SIG-M5 treated with dmso at 0.1 percent for 504 hours (cell line): ENCODE data around the gene C1orf198.
A peak's percentile ranks its signal among the peaks of the same experiment; 100 is the strongest.

Experiments used
- DNase-seq: peaks from one replicate; lab custom pipeline; 2025; ENCODE audit not compliant: unreplicated experiment; lab: John Stamatoyannopoulos, UW

Gene C1orf198

DNA sequence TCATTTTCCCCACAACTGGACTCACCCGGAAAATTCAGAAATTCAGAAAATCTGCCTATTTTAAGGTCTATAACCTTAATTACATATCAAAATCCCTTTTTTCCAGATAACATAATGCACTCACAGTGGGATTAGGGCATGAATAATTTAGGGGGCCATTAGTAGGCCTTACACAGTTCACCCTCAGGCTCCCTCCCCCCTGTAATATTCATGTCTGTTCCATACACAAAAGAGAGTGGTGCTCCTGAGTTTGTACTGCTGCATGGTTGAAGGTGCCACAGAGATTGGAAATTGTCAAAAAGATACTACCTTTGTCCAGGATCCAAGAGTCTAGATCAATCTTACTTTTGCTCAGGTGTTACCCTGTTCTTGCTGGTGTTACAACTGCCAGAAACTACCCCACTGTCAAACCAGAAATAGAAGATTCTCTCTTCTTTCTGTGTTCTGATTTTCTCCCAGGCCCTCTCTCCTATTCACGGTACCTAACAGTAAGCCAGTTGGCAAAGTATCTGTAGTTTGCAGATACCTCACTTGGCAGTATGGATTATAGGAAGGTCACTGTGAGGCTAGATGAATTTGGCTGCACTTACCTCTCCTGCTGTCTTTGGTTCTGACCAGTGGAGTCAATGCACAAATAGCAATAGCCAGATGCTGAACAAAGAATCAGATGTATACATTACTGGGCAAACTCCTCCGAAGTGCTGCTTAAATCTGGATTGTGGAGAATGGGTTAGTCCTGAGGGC is 53.2 kb downstream of the C1orf198 start:
- DNase-seq: no peak

- no peak for DNase-seq
Measured at GRCh38 chr1:230812568-230812967, 55.8 kb downstream of the C1orf198 start.

GRCh38 chr1:230809256-230809990 is 58.9 kb downstream of the C1orf198 start:
- no peak for DNase-seq

- no peak for DNase-seq
Measured at GRCh38 chr1:230808281-230808872, 59.9 kb downstream of the C1orf198 start.

DNA sequence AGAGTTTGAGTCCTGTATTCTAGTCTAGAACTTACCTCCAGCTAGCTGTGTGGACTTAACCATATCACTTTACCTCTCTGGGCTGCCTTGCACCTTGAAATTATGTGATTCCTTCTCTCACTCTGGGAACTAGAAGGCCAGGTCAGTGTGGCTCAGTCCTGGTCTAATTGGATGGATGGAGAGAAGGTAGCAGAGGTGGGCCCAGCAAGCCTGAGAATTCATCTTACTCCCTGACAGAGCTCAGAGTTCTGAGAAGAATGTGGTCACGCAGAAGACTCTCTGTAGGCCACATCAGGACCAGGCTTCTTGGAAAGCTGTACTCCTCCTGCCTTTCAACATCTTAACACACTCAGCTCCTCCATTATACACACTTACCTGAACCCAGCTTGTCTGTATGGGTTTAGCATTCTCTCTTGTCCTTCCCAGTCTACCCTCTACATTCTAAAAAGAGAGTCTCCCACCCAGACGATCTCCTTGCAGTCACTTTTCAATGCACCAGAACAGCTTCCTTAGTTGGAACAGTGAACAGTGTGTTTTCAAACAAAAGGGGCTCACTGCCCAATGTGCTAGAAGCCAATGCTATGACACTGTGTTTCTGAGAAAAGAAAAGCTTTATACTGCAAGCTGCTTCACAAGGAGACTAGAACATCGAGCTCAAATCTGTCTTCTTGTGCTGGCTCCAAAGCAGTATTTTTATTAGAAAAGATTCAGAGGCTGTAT is 60.6 kb downstream of the C1orf198 start:
- DNase-seq: no peak

GRCh38 chr1:230807029-230807428 is 61.3 kb downstream of the C1orf198 start:
- DNase-seq: no peak

DNA sequence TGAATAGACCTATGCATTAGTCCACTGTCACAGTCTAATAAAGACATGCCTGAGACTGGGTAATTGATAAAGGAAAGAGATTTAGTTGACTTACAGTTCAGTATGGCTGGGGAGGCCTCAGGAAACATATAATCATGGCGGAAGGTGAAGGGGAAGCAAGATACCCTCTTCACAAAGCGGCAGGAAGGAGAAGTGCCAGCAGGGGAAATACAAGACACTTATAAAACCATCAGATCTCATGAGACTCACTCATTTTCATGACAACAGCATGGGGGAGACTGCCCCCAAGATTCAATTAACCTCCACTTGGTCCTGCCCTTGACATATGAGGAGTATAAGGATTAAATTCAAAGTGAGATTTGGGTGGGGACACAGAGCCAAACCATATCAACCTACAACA is 61.8 kb downstream of the C1orf198 start:
- no peak for DNase-seq

- DNase-seq: no peak
Measured at GRCh38 chr1:230804396-230804795, 63.9 kb downstream of the C1orf198 start.

- no peak for DNase-seq
Measured at GRCh38 chr1:230800891-230801840, 67.2 kb downstream of the C1orf198 start.

DNA sequence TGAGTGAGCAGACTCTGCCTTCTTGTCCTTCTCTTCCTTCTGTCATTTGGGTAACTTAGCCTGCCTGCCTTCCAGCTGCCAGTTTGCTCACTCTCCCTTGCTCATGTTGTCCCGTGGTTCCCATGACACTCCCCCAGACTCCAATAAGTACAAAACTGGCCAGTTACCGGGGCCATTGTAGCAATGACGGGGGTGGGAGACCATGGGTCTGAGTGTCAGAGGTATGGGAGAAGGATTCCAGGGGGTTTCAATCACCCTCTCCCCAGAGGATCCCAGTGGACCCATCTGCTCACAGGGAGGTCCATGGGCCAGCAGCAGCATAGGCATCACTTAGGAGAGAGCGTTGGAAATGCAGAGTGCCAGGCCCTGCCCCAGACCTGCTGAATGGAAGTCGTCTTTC is 69.8 kb downstream of the C1orf198 start:
- no peak for DNase-seq

DNA sequence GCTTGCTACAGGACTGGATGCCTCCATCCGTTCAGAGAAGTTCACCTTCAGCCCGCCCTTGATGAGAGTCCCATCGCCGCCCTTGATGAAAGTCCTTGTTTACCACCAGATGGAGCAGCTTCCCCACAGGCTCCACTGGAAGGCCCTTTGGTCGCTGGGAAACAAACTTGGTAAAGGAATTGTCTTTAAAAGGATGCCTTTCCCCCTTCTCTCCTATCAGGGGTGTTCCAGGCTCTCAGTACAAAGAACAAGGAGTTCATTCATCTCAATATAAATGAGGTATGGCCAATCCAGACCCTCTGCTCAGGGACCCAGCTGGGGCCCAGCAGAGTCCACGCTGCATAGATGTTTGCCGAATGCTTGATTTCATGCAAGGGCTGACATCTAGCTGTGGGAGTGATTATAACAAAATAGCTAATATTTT is 70.4 kb downstream of the C1orf198 start:
- DNase-seq: peak; percentile 70

GRCh38 chr1:230797376-230797920 is 70.9 kb downstream of the C1orf198 start:
- no peak for DNase-seq

- no peak for DNase-seq
Measured at GRCh38 chr1:230796626-230797025, 71.7 kb downstream of the C1orf198 start.

- DNase-seq: no peak
Measured at GRCh38 chr1:230794871-230795605, 73.3 kb downstream of the C1orf198 start.

- no peak for DNase-seq
Measured at GRCh38 chr1:230794431-230794830, 73.9 kb downstream of the C1orf198 start.

- DNase-seq: no peak
Measured at GRCh38 chr1:230793463-230793745, 74.9 kb downstream of the C1orf198 start.

DNA sequence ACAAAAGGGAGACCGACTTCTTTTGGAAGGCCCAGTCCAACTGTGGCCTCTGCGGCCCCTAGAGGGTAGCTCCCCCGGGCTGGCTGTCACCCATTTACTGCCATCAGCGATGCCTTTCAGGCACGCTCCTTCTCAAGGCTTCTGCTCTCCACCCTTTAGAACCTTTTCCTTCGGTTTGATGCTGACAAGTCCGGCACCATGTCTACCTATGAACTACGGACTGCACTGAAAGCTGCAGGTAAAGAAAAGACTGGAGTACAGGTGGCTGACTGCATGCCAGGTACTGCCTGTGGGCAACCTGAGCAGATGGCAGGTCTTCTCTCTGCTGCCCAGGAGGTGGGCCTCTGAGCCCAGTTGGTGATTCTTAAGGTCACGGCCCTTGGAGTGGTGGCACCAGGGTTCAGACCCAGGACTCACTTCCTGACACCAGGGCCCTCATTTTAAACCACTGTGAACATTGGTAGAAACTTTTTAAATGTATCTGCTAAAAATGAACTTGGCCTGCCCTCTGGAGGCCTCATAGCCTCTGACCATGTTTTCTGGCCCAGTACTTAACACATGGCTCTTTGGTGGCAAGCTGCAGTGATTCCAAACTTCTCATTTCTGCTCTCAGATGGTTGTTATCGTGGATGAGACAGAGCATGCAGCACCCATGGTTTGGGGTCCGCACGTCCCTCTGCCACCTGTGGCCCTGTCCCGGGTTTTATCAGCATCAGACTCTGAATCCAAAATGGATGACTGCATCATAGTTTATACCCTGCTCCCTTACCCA is 75.4 kb downstream of the C1orf198 start:
- DNase-seq: no peak

DNA sequence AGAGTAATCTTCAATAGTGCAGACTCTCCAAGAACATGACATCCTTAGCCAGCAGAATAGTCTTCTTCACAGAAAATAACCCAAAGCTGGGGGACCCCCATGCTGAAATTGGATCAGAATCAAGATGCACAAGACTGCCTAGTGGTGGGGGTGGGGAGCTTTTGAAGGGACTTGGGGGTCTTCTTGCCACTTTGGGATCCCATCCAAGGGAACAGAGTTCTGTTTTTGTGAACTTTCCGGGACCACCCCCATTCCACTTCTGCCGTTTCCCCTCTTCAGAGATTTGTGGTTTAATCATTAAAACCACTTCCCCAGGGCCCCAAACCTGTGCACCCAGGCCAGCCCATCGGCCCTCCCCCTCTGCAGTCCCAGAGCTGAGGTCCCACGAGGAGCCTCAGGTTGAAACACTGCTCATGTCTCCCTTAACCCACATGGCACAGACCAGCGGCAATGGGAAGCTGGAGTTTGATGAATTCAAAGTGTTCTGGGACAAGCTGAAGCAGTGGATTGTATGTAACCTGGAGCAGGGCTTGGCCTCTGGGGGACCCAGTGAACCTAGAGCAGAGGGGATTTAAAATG is 76.2 kb downstream of the C1orf198 start:
- no peak for DNase-seq

GRCh38 chr1:230790026-230790425 is 78.3 kb downstream of the C1orf198 start:
- no peak for DNase-seq
